Breast epithelium (tissue), 4 donors: ENCODE measurements around the gene CDK6. TPM values are rescaled to one million over a fixed set of nuclear protein-coding genes. Genes with fewer than 3 reads are reported as not detected.
"Not testable (repeated sequence)": the region's sequence is repeated elsewhere in the genome, so short reads cannot be mapped to it uniquely, and the experiment has no call there.

ENCODE experiments used
- DNase-seq, 2 donors: peaks; one replicate each; pipeline ENCODE4 v3.0.0-alpha.2; 2019; ENCODE audit warnings: low spot score in 2 of 2
- H3K27ac ChIP-seq, 2 donors: fragments of 200-600 bp; sonication (generic) in 1 of 2; one replicate each; pipeline ENCODE4 v1.5.1; 2016 to 2019; ENCODE audit warnings: mild to moderate bottlenecking in 1 of 2
- H3K27me3 ChIP-seq, 2 donors: fragments of 200-600 bp; sonication (generic) in 1 of 2; one replicate each; pipeline versions ENCODE4 v1.5.1 to v1.6.0; 2017 to 2019; ENCODE audit warnings: control low read depth in 1 of 2, mild to moderate bottlenecking in 1 of 2
- H3K36me3 ChIP-seq: fragments of 200-600 bp; one replicate; pipeline ENCODE4 v1.5.1; 2019
- H3K4me1 ChIP-seq, 2 donors: fragments of 200-600 bp; sonication (generic); one replicate each; pipeline ENCODE4 v1.5.1; 2016 to 2019; ENCODE audit warnings: control low read depth in 1 of 2
- H3K4me3 ChIP-seq, 3 donors: fragments of 200-600 bp; sonication (generic); 1 replicate in 2 of 3; 2 replicates in 1 of 3; pipeline ENCODE4 v1.5.1; 2016 to 2019; ENCODE audit warnings: mild to moderate bottlenecking in 3 of 3, moderate library complexity in 2 of 3
- H3K9me3 ChIP-seq, 2 donors: fragments of 200-600 bp; sonication (generic) in 1 of 2; one replicate each; pipeline ENCODE4 v1.5.1; 2016 to 2019; ENCODE audit warnings: control low read depth in 1 of 2
- POLR2A ChIP-seq: fragments of 450-650 bp; IDR thresholded peaks from one replicate; pipeline ENCODE4 v1.6.1; 2016; ENCODE audit warnings: antibody characterized with exemption, mild to moderate bottlenecking, moderate library complexity
- POLR2AphosphoS5 ChIP-seq, 3 donors: sonication (generic); formaldehyde crosslinking; IDR thresholded peaks; one replicate each; pipeline ENCODE4 v1.6.1; 2017; ENCODE audit warnings: antibody characterized with exemption in 3 of 3
- intact Hi-C: fragments of 100-400 bp; cut with DNase I; formaldehyde crosslinking; loops from one replicate; pipeline ENCODE4 v1.15.1; 2023; ENCODE audit warnings: low total_unique reads
- total RNA-seq, 3 donors: library from RNA; depleted of rRNA; stranded (reverse); fragments of >200 nt; gene quantifications; one replicate each; pipeline ENCODE4 v1.1.0, GENCODE V29; 2016
- TF ChIP-seq, protein P1 (sequence below), 3 donors: fragments of 450-650 bp; IDR thresholded peaks; one replicate each; pipeline ENCODE4 v1.5.1; 2016 to 2017; ENCODE audit warnings: antibody characterized with exemption in 3 of 3, mild to moderate bottlenecking in 3 of 3, moderate library complexity in 3 of 3

CDK6 gene
- total RNA-seq = 10 to 100 TPM; 12.8 to 26.2 (median 23.6) TPM

DNA sequence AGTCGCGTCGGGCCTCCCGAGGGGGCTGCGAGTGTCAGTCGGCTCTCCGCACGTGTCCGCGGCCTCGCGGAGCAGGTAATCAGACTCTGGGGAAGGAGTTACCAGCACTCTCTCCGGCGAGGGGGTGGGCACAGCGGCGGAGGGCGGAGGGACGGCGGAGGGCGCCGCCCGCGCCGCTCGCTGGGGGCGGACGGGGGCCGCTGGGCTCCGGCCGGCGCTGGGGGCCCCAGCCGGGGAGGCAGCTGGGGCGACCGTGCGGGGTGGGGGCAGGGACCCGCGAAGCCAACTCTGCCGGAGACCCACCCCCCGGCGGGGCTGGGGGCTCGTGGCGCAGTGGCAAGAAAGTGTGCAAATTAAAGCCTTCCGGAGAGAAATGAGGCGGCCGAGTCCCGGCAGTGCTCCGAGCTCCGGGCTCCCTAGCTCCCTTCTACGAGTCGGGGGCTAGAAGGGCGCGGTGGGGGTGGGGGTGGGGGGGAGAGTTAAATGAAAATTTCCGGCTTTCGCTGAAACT, at the start of gene CDK6:
CDK6 (minus strand) TSS at position 85 of the 511 bp plus-strand sequence. CDS start 3,250 bp downstream, outside the sequence.
- Histone ChIP-seq H3K4me1 (no peaks in the 10 kb centered on the region), H3K36me3 (no peaks in the 10 kb centered on the region), H3K4me3 (peak within 1 kb of the TSS; percentile 81 to 85 (median 83)), H3K27ac (peak within 1 kb of the TSS; percentile 81 to 88), H3K9me3 (no peaks in the 10 kb centered on the region), H3K27me3 (no peaks in the 10 kb centered on the region)
- TF ChIP-seq POLR2AphosphoS5 (IDR thresholded peaks at IDR 0.05) = no peak
- no peak for TF ChIP-seq POLR2A
- TF ChIP-seq, protein P1, sequence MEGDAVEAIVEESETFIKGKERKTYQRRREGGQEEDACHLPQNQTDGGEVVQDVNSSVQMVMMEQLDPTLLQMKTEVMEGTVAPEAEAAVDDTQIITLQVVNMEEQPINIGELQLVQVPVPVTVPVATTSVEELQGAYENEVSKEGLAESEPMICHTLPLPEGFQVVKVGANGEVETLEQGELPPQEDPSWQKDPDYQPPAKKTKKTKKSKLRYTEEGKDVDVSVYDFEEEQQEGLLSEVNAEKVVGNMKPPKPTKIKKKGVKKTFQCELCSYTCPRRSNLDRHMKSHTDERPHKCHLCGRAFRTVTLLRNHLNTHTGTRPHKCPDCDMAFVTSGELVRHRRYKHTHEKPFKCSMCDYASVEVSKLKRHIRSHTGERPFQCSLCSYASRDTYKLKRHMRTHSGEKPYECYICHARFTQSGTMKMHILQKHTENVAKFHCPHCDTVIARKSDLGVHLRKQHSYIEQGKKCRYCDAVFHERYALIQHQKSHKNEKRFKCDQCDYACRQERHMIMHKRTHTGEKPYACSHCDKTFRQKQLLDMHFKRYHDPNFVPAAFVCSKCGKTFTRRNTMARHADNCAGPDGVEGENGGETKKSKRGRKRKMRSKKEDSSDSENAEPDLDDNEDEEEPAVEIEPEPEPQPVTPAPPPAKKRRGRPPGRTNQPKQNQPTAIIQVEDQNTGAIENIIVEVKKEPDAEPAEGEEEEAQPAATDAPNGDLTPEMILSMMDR (IDR thresholded peaks at IDR 0.05) = no peak
- intact Hi-C loops = loop anchor here (10.0 kb wide), 2 partner anchors 142 to 202 kb away; no protein-coding TSS in a partner anchor
- peak; percentile 41 to 52 for DNase-seq

DNA sequence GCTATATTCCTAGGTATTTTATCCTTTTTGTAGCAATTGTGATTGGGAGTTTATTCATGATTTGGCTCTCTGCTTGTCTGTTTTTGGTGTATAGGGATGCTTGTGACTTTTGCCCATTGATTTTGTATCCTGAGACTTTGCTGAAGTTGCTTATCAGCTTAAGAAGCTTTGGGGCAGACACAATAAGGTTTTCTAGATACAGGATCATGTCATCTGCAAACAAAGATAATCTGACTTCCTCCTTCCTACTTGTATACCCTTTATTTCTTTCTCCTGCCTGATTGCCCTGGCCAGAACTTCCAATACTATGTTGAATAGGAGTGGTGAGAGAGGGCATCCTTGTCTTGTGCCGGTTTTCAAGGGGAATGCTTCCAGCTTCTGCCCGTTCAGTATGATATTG, 49.7 kb upstream of the CDK6 start:
- H3K36me3 ChIP-seq, H3K4me1 ChIP-seq, H3K27me3 ChIP-seq, DNase-seq, H3K4me3 ChIP-seq, intact Hi-C loops, H3K27ac ChIP-seq: not testable (repeated sequence)
- peaks cover 6 to 34% of the 10 kb centered on the region in 2 donors for H3K9me3 ChIP-seq

DNA sequence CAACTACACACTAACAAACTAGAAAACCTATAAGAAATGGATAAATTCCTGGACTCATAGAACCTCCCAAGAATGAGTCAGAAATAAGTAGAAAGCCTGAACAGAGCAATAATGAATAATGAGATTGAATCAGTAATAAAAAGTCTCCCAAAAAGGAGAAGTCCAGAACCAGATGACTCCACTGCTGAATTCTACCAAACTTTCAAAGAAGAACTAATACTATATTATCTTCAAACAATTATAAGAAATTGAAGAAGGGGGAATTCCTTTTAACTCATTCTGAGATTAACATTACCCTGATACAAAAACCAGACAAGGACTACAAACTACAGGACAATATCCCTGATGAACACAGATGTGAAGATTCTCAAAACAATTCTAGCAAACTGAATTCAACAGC, 47.8 kb upstream of the CDK6 start:
- TF ChIP-seq POLR2AphosphoS5 (IDR thresholded peaks at IDR 0.05) (no peak), POLR2A (no peak)
- TF ChIP-seq, protein P1 (IDR thresholded peaks at IDR 0.05) = no peak
- H3K27me3 ChIP-seq = no peaks in the 10 kb centered on the region
- peaks cover 6 to 34% of the 10 kb centered on the region in 2 donors for H3K9me3 ChIP-seq
- no peaks in the 10 kb centered on the region for H3K4me1 ChIP-seq
- intact Hi-C loops = no loop called here
- H3K4me3 ChIP-seq = no peak overlapping the region
- DNase-seq = no peak
- H3K36me3 ChIP-seq = no peaks in the 10 kb centered on the region
- no peak overlapping the region for H3K27ac ChIP-seq

DNA sequence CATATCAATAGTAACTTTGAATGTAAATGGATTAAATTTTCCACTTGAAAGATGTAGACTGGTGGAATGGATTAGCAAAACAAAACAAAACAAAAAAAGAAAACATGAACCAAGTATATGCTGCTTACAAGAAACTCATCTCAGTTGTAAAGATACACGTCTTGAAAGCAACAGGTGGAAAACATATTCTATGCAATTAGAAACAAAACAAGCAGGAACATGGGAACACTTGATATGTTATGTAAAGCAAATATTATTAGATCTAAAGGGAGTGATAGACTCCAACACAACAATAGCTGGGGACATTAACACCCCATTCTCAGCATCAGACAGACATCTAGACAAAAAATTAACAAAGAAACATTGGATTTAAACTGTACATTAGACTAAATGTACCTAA, 46.4 kb upstream of the CDK6 start:
- H3K36me3 ChIP-seq = no peaks in the 10 kb centered on the region
- H3K4me3 ChIP-seq = no peak overlapping the region
- H3K27ac ChIP-seq = no peak overlapping the region
- no peak for TF ChIP-seq POLR2A
- TF ChIP-seq, protein P1 (IDR thresholded peaks at IDR 0.05) = no peak
- no peak for TF ChIP-seq POLR2AphosphoS5 (IDR thresholded peaks at IDR 0.05)
- peaks cover 0 to 31% of the 10 kb centered on the region in 2 donors for H3K9me3 ChIP-seq
- DNase-seq = no peak
- no peaks in the 10 kb centered on the region for H3K4me1 ChIP-seq
- intact Hi-C loops = no loop called here
- no peaks in the 10 kb centered on the region for H3K27me3 ChIP-seq

DNA sequence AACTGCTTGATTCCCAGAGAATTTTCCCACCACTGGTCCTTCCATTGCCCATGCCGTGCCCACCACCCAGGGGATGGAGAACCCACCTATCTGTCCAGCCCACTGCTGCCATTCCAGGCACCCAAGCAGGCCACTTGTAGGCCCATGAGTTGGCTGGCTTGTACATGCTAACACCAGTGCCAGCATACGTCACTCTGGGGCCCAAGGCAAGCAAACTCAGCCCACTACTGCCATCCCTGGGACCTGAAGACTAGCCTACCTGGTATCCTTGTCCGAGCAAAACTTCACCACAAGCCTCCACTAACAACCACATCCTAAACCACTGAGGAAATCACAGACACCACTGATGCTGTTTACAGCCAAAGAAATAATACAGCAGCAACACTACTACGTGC, 44.7 kb upstream of the CDK6 start:
- Histone ChIP-seq H3K27ac (no peak overlapping the region), H3K4me3 (no peak overlapping the region), H3K36me3 (no peaks in the 10 kb centered on the region), H3K9me3 (peaks cover 0 to 16% of the 10 kb centered on the region in 2 donors), H3K27me3 (no peaks in the 10 kb centered on the region), H3K4me1 (no peaks in the 10 kb centered on the region)
- no peak for TF ChIP-seq POLR2A
- TF ChIP-seq POLR2AphosphoS5 (IDR thresholded peaks at IDR 0.05) = no peak
- TF ChIP-seq, protein P1 (IDR thresholded peaks at IDR 0.05) = no peak
- intact Hi-C loops = no loop called here
- DNase-seq = no peak
